Frontal cortex (tissue), 4 donors: ENCODE data around the gene RNF41. TPM values are rescaled to one million over a fixed set of nuclear protein-coding genes. Genes with fewer than 3 reads are reported as not detected.

Source experiments
- DNase-seq, 2 donors: peaks; one replicate each; pipeline ENCODE4 v3.0.0; 2012; ENCODE audit warnings: low spot score in 2 of 2
- FAIRE-seq: peaks from 2 replicates; lab custom pipeline; 2012; peaks lifted over from hg19 to GRCh38; lab: Jason Lieb, UNC
- total RNA-seq: library from RNA; depleted of rRNA; stranded (reverse); fragments of >200 nt; gene quantifications from one replicate; pipeline ENCODE4 v1.2.3, GENCODE V29; 2014
- donor health status: control.
- donor health status: control.
- donor health status: control.

RNF41 gene
- total RNA-seq, 1 donor from 2014 or later, result 53.0 TPM

DNA sequence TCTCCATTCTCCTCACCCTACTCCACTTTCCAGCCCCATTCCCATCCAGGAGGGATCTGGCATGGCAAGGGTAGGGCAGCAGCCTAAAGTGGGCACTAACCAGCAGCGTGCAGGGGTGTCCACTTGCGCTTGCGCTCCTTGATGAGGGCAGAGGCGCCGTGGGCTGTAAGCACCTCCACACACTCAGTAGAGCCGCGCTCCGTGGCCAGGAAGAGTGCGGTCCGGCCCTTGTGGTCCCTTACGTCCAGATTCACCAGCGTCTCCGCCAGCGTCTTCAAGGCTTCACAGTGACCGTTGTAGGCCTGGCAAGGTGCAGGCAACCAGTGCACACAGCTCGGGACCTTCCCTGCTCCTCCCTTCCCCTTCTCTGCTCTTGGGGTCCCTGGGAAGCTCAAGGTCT, 26.2 kb upstream of the RNF41 start:
- FAIRE-seq (no peak), DNase-seq (no peak)

DNA sequence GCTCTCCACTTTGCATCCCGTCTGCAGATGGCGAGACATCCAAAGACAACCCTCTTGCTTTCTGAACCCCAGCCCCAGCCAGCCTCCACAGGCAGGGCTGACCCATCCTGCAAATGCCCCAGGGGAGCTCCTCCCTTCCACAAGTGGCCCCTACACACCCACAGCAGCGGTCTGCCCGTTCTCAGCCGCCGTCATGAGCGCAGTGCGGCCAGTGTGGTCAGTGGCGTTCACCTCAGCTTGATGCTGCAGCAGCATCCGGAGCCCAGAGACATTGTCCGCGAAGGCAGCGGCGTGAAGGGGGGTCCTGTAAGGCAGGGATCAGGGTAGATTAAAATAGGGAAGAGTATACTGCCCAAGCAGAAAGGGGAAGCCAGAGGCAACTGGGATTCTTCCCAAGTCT, 22.8 kb upstream of the RNF41 start:
- no peak for FAIRE-seq
- no peak for DNase-seq

DNA sequence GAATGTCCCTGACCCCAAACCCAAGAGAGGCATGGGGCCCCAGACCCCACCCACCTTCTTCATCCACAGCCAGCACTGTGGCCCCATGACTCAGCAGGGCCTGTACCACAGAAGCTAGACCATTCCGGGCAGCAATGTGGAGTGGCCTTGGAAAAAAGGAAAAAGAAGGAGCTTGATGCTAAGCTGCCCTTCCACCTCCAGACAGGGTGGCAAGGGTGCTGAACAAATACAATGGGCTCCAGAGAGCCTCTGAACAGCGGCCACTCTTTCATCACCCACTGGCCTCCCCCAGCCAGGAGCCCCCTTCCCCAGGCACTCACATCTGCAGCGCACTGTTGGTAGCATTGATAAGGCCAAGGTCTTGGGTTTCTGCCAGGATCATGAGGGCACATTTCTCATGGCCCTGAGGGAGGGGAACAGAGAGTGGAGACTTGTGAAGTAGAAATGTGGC, 22.0 kb upstream of the RNF41 start:
- FAIRE-seq (no peak), DNase-seq (no peak)

DNA sequence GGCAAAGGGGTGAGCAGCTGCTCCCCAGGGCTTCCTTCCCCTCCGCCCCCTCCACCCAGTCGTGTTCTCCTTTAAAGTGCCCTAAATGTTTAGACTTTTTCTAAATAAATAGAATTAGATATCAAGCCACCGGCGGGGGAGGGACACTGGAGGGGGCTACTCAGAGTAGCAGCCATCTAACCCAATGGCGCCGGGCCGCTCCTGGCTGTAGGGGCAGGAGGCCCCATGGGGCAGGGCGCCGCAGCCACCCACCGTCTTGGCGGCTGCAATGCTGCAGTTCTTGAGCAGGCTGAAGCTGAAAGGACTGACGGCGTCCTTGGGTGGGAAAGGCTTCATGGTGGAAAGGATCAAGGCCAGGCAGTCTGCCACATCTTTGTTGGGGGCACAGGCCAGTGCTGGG, 21.3 kb upstream of the RNF41 start:
- no peak for FAIRE-seq
- no peak for DNase-seq

DNA sequence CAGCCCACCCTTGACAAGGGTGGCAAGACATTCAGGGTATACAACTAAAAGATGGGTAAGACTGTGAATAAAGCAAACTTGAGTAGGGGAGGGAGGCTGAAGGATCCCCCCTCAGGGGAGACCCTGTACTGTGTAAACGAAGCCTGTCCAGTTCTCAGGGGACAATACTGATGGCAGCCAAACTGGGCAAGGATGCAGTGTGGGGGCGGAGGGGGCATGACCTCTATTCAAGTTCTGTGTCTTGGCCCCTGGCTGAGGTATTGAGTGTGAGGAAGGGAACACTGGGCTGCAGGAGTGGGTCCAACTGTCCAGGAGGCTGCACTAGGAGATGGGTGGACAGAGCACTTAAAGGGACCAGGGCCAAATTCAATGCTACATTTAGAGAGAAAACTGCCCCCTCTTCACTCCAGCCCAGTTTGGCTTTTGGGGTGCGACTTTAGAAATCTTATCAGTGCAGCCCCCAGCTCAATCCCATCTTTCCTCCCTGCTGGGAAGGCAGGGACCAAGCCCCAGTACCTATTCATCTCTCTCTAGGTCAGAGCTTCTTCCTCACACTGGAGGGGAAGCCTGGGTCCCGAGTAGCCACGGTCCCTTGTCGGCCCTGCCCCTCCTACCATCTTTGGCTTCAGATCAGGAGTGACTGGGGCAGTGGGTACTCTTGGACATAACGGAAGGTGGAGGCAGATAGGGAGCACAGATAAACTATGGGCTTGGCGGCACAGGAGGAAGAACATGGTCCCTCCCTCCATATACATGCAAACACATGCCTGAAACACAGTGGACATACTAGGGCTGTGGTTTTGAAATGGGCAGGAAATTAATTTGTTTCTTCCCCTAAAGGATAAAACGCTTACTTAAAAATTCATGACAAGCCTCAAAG, 19.9 kb upstream of the RNF41 start:
- no peak for DNase-seq
- FAIRE-seq, result no peak

DNA sequence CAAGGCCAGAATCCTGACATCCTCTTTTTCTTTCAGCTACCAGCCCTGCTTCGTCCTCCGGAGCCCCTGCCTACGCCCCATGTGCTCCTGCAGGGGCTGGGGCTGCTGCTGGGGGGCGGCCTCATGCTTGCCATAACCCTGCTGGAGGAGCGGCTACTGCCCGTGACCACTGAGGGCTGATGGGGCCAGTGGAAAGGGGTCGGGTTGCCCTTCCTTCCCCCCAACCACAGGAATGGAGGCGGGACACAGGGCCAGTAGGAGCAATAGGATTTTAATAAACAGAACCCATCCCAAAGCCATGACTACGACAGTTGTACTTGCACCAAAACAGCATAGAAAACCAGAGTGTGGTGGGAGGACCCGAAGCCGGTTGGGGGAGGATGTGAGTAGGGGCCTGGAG, 15.8 kb upstream of the RNF41 start:
- FAIRE-seq, result no peak
- DNase-seq, result no peak

DNA sequence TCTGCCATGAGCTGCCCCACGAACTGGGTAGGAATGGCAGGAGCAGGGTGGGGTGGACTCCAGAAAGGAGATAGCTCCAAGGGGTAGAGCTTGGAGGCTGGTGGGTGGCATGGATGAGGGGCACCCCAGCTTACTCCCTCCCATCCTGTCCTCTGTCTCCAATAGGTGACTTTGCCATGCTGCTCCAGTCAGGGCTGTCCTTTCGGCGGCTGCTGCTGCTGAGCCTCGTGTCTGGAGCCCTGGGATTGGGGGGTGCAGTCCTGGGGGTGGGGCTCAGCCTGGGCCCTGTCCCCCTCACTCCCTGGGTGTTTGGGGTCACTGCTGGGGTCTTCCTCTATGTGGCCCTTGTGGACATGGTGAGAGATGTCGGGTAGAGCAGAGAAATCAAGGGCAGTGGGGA, 15.3 kb upstream of the RNF41 start:
- DNase-seq, result no peak
- FAIRE-seq, result no peak

DNA sequence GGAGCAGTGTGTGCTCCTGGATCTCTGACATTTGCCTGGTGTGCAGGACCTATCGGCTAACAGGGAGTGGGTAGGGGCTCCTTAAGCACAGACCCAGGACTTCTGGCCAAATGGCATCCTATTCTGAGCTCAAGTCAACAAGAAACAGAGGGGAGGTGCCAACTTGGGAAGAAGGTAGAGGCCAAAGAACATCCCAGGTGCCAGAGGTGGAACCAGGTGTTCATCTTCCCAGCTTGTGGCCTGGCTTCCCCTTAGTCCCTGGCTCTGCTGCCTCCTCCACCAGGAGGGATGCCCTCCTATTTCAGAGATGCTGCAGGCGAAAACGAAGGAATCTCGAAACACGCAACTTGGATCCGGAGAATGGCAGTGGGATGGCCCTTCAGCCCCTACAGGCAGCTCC, 14.4 kb upstream of the RNF41 start:
- DNase-seq (no peak), FAIRE-seq (no peak)

DNA sequence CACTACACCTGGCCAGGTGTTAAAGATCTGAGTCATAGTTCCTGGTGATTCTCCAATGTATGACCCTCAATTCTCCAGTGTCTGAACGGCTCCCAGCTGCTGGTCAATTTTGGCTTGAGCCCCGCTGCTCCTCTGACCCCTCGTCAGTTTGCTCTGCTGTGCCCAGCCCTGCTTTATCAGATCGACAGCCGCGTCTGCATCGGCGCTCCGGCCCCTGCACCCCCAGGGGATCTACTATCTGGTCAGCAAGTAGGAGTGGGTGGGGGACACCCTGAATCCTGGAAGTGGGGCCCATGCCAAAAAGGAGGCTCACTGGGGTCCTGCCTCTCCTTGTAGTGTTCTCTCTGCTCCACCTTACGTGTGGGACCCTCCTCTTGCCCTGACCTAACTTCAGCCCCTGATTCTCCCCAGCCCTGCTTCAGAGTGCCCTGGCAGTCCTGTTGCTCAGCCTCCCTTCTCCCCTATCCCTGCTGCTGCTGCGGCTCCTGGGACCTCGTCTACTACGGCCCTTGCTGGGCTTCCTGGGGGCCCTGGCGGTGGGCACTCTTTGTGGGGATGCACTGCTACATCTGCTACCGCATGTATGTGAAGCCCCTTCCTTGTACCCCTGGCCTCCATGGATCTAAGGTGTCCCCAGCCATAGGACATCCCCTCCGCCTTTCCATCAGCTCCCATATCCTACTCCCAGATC, 13.2 kb upstream of the RNF41 start:
- DNase-seq (no peak), FAIRE-seq (no peak)

DNA sequence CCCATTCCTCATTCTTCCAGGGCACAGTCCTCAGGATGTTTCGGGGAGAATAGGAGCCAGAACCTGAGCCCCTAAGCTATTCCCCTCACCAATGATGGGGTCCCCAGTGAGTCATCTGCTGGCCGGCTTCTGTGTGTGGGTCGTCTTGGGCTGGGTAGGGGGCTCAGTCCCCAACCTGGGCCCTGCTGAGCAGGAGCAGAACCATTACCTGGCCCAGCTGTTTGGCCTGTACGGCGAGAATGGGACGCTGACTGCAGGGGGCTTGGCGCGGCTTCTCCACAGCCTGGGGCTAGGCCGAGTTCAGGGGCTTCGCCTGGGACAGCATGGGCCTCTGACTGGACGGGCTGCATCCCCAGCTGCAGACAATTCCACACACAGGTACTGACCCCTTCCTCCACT, 9.5 kb upstream of the RNF41 start:
- DNase-seq, result no peak
- no peak for FAIRE-seq

DNA sequence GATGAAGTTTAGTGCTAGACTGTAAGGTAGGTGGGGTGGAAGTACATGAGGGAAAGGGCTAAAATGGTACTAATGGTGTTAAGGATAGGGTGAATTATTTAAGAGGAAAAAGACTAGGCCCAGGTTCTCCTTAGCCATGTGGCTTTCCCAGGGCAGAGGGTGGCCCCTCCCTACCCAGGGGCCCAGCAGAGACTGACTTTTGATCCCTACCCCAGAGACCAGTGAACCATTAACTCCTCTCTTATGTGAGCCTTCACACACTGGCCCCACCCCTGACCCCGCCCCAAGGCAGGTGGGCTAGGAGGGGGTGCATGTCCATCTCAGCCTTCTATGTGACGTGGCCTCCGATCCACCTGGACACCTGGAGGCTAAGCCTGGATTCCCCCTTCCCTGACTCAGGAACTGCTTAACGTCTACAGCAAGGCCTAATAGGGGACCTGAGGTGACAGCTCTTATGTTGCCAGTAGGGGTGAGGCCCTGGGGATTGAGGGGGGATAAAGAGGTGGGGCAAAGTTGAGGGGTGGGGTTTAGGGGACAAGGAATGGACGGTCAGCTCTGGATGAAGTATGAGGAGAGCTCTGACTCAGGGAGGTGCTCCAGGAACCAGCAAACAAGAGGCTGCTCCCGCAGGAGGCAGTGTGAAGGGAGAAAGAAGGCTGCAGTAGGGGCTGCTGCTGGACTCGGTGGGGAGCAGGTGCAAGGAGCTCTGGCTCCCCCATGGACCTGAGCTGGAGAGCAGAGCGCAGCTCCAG, 8.9 kb upstream of the RNF41 start:
- no peak for DNase-seq
- FAIRE-seq, result no peak

DNA sequence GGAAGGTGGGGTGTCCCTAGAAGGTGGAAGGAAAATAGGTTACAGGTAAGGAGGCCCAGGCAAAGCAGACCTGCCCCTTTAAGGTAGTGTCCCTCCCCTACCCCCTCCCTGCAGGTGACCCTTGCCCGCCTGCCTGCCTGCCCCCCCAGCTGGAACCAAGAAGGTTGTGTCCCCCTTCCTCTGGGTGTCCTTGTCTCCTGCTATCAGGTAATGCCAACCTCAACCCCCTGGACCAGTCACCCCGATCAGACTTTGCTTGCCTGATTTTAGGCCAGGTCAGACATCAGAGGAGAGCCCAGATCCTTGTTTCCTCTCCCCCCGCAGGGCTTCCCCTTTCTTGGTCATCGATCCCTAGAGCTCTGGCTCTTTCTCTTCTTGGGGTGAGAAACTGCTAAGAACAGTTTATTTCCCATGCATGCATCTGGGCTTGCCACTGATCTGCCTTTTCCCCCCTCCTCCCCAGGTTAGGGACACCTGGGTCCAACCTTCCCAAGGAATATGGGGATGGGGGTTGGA, 8.3 kb upstream of the RNF41 start, which contains the start of gene SLC39A5:
SLC39A5 (plus strand) TSS at position 136 of the 516 bp plus-strand sequence. CDS start 1,224 bp downstream, outside the sequence.
- no peak for FAIRE-seq

DNA sequence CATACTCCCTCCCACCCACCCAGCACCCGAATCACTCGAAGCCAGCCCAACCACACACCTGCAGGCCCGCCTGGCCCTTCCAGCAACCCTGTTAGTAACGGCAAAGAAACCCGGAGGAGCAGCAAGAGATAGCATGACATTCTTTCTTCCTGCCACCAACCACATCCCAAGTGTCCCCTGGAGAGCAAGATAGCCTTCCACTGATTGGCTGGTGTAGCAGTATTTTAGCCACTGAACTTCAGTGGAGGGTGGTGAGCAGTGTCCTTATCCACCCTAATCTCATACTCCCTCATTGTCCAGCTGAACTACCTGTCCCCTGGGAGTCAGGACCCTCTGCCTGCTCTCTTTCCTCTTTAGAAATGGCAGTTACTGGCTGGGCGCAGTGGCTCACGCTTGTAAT, 7.4 kb upstream of the RNF41 start:
- FAIRE-seq, result no peak

More for the DNA sequence above, 8.3 kb upstream of the RNF41 start, which contains the start of gene SLC39A5:
- no peak for DNase-seq

DNA sequence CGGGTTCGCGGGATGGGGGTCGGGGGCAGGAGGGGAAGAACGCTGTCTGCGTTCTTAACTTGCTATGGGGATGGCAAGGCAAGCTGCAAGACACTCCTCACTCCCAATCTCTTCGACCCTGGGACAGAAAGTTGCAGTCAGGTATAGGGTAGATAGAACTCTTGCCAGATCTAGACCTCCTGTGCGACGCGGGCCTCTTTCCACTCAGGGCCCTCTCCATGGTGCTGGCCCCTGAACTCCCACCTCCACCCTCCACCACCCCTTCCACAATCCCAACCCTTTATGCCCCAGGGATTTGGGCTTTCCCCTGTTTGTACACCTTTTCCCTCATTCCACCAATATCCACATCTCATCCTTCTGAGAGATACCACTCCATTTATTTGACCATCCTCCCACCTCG, 3.2 kb upstream of the RNF41 start:
- FAIRE-seq, result no peak
- DNase-seq, result peak in 1 of 2 donors; percentile 6

More for the DNA sequence above, 7.4 kb upstream of the RNF41 start:
- DNase-seq, result no peak

DNA sequence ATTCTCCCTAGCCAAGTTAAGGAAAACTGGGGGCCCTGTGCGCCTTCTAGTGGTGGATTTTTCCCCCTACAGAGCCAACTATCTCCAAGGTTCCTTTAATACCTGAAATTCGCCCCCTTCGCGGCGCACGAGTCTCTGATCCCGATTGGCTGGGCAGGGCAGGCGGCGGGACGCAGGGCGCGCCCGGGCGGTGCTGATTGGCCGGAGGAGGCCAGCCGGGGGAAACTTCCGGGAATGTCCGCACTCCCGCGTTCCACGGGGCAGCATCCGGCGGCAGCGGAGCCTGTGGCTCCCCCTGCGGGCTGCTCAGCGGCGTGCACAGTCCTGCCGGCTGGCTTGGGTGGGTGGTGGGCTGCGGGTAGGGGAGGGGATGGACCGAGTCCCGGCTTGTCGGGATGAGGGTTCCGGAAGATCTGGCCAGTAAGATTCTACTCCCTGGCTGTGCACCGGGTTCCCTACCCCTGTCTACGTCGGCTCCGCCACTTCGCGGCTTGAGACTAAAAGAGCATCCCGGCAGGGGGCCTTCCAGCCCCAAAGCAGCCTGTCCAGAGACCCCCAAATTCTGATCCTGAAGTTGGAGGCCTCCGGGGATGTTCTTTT, 2.5 kb upstream of the RNF41 start, which contains the start of gene NABP2:
NABP2 (plus strand) TSS at position 241 of the 600 bp plus-strand sequence. CDS start 515 bp downstream, outside the sequence.
- FAIRE-seq (no peak), DNase-seq (peak; percentile 93 to 97)

DNA sequence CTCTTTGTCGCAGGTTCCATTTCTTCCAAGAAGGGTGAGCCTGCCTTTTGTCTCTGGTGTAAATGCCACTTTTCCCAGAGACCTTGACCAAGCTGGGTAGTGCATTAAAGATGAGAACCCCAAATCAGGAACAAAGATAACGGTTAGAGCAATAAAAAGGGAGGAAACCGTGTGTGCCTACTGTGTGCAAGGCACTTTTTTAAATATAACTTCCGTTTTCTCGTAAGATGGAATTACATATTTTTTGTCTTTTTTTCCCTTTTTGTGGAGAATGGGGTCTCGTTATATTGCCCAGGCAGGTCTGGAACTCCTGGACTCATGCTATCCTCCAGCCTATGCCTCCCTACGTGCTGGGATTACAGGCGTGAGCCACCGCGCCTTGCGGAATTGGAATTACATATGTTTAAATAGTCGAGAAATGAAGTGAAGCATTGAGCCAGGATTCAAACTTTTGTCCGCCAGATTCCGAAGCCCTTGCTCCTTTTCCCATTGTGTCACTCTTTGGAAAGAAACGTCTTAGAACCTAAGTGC, 1.9 kb upstream of the RNF41 start:
- FAIRE-seq, result no peak
- DNase-seq, result no peak

DNA sequence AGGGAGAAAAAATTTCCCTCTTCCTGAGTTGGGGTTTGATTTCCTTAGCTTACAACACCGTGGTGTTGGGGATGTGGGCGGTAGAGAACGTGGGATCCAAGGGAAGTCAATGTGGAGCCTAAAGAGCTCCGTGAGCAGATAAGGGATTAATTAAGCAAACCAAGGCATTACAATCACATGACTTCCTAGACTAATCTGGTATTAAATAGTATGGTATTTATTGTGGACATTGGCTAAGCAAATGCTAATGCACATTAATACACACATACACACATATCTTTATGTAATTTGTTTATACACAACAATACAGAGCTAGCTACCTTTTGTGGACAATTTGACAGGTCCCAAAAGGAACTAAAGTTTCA, 791 bp upstream of the RNF41 start:
- DNase-seq (no peak), FAIRE-seq (no peak)

DNA sequence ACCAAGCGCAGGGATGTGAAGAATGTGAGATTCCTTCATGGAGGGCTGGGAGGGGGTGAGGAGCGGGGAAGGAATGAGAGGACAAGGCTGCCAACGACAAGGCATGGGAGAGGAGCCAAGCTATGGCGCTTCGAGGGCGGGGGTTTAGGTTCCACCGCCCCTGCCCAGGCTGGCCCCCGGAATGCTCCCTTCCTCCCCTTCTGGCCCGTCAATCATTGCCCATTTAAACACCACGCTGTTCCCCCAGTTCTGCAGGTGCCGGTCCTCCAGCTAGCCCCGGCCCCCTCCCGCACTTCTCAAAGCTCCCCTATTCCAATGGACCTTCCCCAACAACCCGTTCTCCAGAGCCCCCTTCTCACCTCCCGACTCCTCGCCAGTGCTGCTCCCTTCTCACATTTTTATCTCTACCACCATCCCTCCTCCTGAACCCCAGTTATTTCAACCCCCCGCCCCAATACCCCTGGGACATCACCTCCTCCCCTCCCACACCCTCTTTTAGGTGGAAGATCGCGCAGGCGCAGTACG, 428 bp downstream of the RNF41 start:
- DNase-seq, result peak; percentile 39 to 71

DNA sequence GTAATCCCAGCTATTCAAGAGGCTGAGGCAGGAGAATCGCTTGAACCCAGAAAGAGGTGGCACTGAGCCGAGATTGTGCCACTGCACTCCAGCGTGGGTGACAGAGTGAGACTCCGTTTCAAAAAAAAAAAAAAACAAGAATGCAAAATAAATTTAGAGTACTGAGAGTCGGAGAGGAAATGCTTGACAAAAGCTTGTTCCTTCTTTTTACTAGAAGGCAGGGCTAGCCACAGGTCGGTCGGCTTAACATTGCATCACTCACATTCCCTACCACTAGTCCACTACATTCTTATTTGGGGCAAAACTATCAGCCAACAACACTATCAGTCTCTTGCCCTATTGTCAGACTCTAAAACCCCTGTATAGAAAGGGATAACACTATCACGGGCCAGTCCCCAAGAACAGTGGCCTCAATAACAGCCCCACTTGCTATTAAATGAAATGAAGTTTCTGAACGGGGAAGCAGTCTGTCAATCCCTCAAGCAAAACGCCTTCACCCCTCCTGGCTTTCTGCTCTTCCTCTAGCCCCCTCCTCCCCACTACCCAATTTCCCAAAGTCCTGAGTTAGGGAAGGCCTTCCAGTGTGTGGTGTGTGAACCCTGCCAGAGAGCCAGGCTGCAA, 1.0 kb downstream of the RNF41 start:
- no peak for DNase-seq
- FAIRE-seq, result no peak

More for the DNA sequence above, 428 bp downstream of the RNF41 start:
- no peak for FAIRE-seq
